Tibial nerve (tissue), 4 donors: ENCODE results near the gene PRPF40B. TPM values are rescaled to one million over a fixed set of nuclear protein-coding genes. Genes with fewer than 3 reads are reported as not detected.

Source experiments
- DNase-seq, 2 donors: peaks; one replicate each; pipeline ENCODE4 v3.0.0-alpha.2; 2019; ENCODE audit warnings: low spot score in 2 of 2
- H3K27ac ChIP-seq, 4 donors: fragments of 200-600 bp; sonication (generic) in 3 of 4; one replicate each; pipeline ENCODE4 v1.5.1; 2017 to 2019; ENCODE audit warnings: mild to moderate bottlenecking in 1 of 4
- H3K27me3 ChIP-seq, 2 donors: fragments of 200-600 bp; sonication (generic) in 1 of 2; one replicate each; pipeline versions ENCODE4 v1.5.1 to v1.6.0; 2017 to 2019
- H3K36me3 ChIP-seq, 3 donors: fragments of 200-600 bp; sonication (generic); one replicate each; pipeline ENCODE4 v1.5.1; 2018 to 2019
- H3K4me1 ChIP-seq, 4 donors: fragments of 200-600 bp; sonication (generic) in 3 of 4; one replicate each; pipeline ENCODE4 v1.5.1; 2017 to 2019
- H3K4me3 ChIP-seq, 4 donors: fragments of 200-600 bp; sonication (generic) in 3 of 4; one replicate each; pipeline ENCODE4 v1.5.1; 2017 to 2019; ENCODE audit warnings: mild to moderate bottlenecking in 1 of 4, moderate library complexity in 1 of 4
- H3K9me3 ChIP-seq, 4 donors: fragments of 200-600 bp; sonication (generic) in 3 of 4; one replicate each; pipeline ENCODE4 v1.5.1; 2017 to 2019
- EP300 ChIP-seq, 2 donors: sonication (generic); formaldehyde crosslinking; IDR thresholded peaks; one replicate each; pipeline ENCODE4 v1.6.1; 2017; ENCODE audit warnings: antibody characterized with exemption in 2 of 2, mild to moderate bottlenecking in 1 of 2
- POLR2A ChIP-seq, 2 donors: fragments of 450-650 bp; IDR thresholded peaks; one replicate each; pipeline ENCODE4 v1.6.1; 2017; ENCODE audit warnings: antibody characterized with exemption in 2 of 2, mild to moderate bottlenecking in 2 of 2, moderate library complexity in 2 of 2
- whole genome bisulfite sequencing, 2 donors: methylation state at CpG; one replicate each; pipeline ENCODE4 v1.1.5; 2018; 5-methylcytosine and 5-hydroxymethylcytosine counted together
- total RNA-seq, 4 donors: library from RNA; depleted of rRNA; stranded (reverse); fragments of >200 nt; gene quantifications; one replicate each; pipeline ENCODE4 v1.1.0, GENCODE V29; 2016
- TF ChIP-seq, protein P1 (sequence below), 5 experiments: fragments of 200-600 bp in 3 of 5; fragments of 450-650 bp in 2 of 5; sonication (generic) in 3 of 5; IDR thresholded peaks; one replicate each; pipeline ENCODE4 v1.5.1; 2016 to 2019; ENCODE audit warnings: antibody characterized with exemption in 5 of 5, mild to moderate bottlenecking in 3 of 5, moderate library complexity in 2 of 5

Gene PRPF40B
- total RNA-seq, 4 donors from 2014 or later: 18.1 to 36.0 (median 21.4) TPM

DNA sequence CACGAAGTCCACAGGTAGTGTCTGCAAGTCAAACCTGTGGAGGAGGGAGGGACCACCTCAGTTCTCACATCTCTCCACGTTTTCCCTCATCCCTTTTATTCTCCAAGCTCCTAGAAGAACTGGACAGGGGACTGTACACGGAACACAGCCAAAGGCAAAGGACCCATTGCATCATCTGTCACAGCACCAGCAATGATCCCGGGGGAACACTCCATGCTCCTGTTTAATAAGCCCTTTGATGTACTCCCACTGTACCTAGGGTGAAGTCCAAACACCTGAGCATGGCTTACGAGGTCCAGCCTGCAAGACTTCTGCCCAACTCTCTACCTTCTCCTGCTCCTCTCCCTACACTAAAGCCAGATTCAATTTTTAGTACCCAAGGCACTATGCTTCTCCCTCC is 26.5 kb downstream of the PRPF40B start:
- H3K36me3 ChIP-seq: peaks cover 2 to 99% (median 5%) of the 10 kb centered on the region in 3 donors
- TF ChIP-seq, protein P1, sequence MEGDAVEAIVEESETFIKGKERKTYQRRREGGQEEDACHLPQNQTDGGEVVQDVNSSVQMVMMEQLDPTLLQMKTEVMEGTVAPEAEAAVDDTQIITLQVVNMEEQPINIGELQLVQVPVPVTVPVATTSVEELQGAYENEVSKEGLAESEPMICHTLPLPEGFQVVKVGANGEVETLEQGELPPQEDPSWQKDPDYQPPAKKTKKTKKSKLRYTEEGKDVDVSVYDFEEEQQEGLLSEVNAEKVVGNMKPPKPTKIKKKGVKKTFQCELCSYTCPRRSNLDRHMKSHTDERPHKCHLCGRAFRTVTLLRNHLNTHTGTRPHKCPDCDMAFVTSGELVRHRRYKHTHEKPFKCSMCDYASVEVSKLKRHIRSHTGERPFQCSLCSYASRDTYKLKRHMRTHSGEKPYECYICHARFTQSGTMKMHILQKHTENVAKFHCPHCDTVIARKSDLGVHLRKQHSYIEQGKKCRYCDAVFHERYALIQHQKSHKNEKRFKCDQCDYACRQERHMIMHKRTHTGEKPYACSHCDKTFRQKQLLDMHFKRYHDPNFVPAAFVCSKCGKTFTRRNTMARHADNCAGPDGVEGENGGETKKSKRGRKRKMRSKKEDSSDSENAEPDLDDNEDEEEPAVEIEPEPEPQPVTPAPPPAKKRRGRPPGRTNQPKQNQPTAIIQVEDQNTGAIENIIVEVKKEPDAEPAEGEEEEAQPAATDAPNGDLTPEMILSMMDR (IDR thresholded peaks at IDR 0.05): no peak
- TF ChIP-seq EP300 (IDR thresholded peaks at IDR 0.05): no peak
- TF ChIP-seq POLR2A (IDR thresholded peaks at IDR 0.05): no peak
- 82 to 84% methylated on average over 5 of the region's 5 CpGs for WGBS, 2 donors
- H3K27me3 ChIP-seq: no peaks in the 10 kb centered on the region
- peaks cover 0 to 38% (median 10%) of the 10 kb centered on the region in 4 donors for H3K4me1 ChIP-seq
- no peaks in the 10 kb centered on the region for H3K9me3 ChIP-seq
- H3K4me3 ChIP-seq: no peak overlapping the region
- DNase-seq: no peak
- H3K27ac ChIP-seq: peak overlapping the region in 1 of 4 donors; percentile 81

DNA sequence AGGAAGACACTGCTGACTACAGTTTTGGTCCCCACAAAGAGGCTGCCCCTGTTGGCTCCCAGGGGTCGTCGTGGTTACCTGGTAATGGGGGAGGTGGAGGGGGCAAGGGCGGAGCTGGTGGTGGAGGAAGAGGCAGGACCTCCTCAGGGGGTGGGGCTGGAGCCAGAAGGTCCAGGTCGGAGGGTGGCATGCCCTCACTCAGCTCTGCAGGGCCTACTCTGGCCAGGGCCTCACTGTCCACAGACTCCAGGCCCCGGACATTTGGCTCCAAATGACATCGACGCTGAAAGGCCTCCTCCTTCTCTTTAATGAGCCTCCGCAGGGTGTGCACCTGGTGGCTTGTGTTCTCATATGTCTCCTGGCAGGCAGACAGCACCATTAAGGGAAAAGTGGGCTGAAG is 28.5 kb downstream of the PRPF40B start:
- H3K27ac ChIP-seq: peak overlapping the region in 1 of 4 donors; percentile 81
- H3K4me3 ChIP-seq: no peak overlapping the region
- peaks cover 0 to 30% (median 6%) of the 10 kb centered on the region in 4 donors for H3K4me1 ChIP-seq
- WGBS, 2 donors: 61 to 62% methylated on average over 8 of the region's 8 CpGs
- no peak for TF ChIP-seq POLR2A (IDR thresholded peaks at IDR 0.05)
- no peak for TF ChIP-seq EP300 (IDR thresholded peaks at IDR 0.05)
- TF ChIP-seq, protein P1 (IDR thresholded peaks at IDR 0.05): no peak
- DNase-seq: no peak
- no peaks in the 10 kb centered on the region for H3K9me3 ChIP-seq
- no peaks in the 10 kb centered on the region for H3K27me3 ChIP-seq
- H3K36me3 ChIP-seq: peaks cover 5 to 100% (median 7%) of the 10 kb centered on the region in 3 donors

DNA sequence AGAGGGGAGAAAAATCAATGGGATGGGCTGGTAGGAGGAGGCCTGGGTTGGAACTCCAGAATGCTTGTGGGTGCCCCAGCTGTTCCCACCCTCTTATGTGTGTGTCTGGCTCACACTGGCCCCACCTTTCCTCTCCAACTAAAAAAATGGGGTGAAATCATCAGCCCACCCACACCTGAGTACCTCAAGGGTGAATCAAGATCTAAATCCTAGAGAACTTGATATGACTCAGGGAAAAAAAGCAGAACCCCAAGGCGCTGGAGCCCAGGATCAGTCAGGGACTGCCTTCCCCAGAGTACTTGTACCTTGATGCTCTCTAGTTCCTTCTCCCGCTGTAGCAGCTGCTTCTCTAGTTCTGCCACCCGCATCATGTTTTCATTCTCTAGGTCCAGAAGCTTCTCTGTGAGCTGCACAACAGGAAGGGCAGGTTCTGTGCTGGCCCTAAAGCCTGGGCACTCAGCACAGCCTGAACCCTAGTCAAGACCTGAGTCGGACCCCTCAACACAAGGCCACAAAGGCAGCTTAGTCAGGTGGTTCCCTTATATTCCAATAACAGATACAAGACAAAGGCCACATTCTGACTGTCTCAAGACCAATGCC is 29.7 kb downstream of the PRPF40B start:
- 89 to 94% methylated on average over 4 of the region's 4 CpGs for WGBS, 2 donors
- DNase-seq: no peak
- H3K4me3 ChIP-seq: no peak overlapping the region
- TF ChIP-seq POLR2A (IDR thresholded peaks at IDR 0.05) (no peak), EP300 (IDR thresholded peaks at IDR 0.05) (no peak)
- TF ChIP-seq, protein P1 (IDR thresholded peaks at IDR 0.05): no peak
- H3K4me1 ChIP-seq: peaks cover 0 to 18% (median 3%) of the 10 kb centered on the region in 4 donors
- H3K27me3 ChIP-seq: no peaks in the 10 kb centered on the region
- H3K27ac ChIP-seq: peak overlapping the region in 1 of 4 donors; percentile 81
- no peaks in the 10 kb centered on the region for H3K9me3 ChIP-seq
- peaks cover 5 to 100% (median 14%) of the 10 kb centered on the region in 3 donors for H3K36me3 ChIP-seq

DNA sequence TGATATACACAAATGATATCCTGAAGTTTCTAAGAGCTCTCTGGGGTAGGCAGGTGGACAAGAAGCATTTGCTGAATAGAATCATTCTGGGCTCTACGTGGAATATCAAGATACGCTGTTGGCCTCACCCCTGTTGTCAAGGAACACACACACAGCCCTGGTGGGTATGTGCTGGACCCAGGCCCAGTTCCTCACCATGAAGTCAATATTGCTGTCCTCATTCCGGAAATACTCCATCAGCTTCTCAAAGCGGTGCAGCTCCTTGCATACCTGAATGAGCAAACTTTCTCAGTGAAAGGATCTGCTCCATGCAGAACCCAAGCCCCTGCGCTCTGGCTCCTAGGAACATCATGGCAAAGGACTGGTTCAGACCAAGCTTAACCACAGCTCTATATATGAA is 31.4 kb downstream of the PRPF40B start:
- 92 to 94% methylated on average over 5 of the region's 5 CpGs for WGBS, 2 donors
- no peak for TF ChIP-seq EP300 (IDR thresholded peaks at IDR 0.05)
- no peak for TF ChIP-seq POLR2A (IDR thresholded peaks at IDR 0.05)
- TF ChIP-seq, protein P1 (IDR thresholded peaks at IDR 0.05): no peak
- Histone ChIP-seq H3K9me3 (no peaks in the 10 kb centered on the region), H3K27me3 (no peaks in the 10 kb centered on the region), H3K4me1 (peaks cover 0 to 7% (median under 1%) of the 10 kb centered on the region in 4 donors), H3K36me3 (peaks cover 5 to 100% (median 14%) of the 10 kb centered on the region in 3 donors), H3K4me3 (no peak overlapping the region), H3K27ac (no peak overlapping the region)
- DNase-seq: no peak

DNA sequence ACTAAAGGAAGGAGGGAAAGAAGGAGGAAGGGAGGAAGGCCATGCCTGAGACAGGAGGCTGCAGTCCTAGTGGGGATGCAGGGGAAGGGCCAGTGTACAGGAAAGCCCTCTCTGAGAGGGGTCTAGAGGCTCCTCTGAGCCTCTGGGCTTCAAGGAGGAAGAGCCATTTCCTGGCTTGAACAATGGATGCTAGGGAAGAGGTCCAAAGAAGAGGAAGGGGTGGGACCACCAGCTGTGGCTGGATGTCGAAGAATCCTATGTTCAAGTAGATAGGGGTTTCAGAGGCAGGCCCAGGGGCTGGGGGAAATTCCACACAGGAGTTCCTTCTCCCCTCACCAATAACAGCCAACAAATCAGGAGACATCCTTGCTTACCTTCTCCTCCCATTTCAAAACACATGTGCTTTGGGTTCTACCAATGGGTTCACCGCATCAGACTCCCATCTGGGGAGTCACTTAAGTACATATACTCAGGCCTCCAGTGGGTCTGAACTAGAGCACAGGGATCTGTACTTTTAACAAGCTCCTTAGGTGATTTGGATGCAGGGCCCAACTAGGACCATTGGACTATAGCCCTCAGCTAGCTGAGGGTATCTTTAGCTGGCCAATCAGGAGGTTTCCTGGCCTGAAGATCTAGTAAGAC is 32.4 kb downstream of the PRPF40B start:
- no peak overlapping the region for H3K4me3 ChIP-seq
- peaks cover 0 to 16% (median 5%) of the 10 kb centered on the region in 4 donors for H3K4me1 ChIP-seq
- peaks cover 1 to 100% (median 14%) of the 10 kb centered on the region in 3 donors for H3K36me3 ChIP-seq
- no peak for DNase-seq
- WGBS, 2 donors: 73 to 80% methylated on average over 2 of the region's 2 CpGs
- peak overlapping the region in 1 of 4 donors; percentile 45 for H3K27ac ChIP-seq
- TF ChIP-seq, protein P1 (IDR thresholded peaks at IDR 0.05): no peak
- no peak for TF ChIP-seq POLR2A (IDR thresholded peaks at IDR 0.05)
- TF ChIP-seq EP300 (IDR thresholded peaks at IDR 0.05): no peak
- no peaks in the 10 kb centered on the region for H3K27me3 ChIP-seq
- H3K9me3 ChIP-seq: no peaks in the 10 kb centered on the region
